NCI-H1417 treated with DMSO at 0.1 percent for 48 hours (cell line): ENCODE data around the gene IDH3A.

Experiments used
- DNase-seq: peaks from one replicate; lab custom pipeline; 2025; lab: John Stamatoyannopoulos, UW

The IDH3A gene

GRCh38 chr15:78204351-78205309 lies 55.5 kb downstream of the IDH3A start:
- DNase-seq, result no peak

DNA sequence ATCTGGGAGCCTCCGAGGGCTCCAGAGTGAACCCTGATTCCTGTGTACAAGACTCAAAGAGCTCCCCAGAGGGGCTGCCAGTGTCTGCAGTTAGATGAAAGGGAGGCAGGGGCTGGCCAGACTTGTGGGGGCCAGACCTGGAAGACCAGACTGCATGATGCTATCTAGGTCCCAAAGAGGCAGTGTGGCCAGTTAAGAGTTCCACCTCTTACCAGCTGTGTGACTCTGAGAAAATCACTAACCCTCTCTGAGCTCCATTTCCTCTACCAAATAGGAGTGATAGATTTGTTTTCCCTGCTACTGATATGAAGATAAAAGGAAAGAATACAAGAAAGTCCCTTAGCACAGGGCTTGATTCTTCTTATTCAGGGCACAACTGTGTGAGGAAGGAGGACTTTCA lies 56.2 kb downstream of the IDH3A start:
- no peak for DNase-seq

DNA sequence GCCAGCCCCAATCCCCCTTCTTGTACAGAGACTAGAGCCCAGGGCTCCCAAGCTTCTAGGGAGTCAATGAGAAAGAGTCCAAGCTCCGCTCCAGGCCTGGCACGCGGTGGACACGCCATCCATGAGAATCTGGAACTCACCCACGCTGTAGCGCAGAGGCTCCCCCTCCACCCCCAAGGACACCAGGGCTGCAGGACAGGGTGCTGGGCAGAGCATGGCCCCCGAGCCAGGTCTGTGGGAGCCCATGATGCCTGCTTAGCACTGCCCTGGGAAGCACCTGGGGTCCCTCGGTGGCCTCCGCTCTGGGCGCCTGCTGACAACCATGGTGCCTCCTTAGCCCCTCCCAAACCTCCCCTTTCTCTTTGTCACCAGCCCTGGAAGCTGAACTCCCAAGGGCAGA lies 56.7 kb downstream of the IDH3A start:
- DNase-seq, result no peak

DNA sequence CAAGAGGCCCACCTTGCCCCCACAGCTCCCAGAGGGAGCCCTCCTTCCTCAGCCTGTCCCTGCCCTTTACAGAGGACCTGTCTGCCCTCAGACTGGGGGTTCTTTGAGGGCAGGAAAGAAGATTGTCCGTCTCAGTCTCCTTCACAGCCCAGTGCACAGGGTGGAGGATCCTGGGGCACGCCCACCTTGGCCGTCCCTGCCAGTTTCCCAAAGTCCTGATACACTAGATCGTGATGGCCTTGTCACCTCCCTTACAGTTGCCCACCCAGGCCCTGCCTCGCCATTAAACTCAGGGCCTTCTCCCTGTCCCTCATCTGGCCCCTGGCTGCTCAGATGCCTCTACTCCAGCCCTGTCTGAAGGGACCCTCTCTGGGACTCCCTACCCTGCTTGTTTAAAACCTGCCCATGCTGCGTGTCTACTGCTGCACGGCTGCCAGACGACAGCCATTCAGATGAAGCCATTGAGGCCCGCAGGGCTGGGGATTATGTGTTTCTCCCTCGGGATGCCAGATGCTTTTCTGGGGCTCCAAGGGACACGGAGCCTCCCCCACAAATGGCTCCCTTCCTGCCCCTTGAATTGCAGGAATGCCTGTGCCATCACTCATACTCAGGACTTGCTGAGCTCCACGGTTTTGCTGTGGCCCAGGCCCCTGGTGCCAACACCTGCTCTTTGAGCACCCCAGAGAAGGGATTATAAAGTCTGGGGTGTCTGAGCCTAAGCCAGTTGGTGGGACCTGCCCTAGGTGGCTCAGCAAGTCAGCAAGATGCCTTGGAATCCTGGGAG lies 57.4 kb downstream of the IDH3A start:
- DNase-seq, result no peak

GRCh38 chr15:78207110-78207458 lies 57.9 kb downstream of the IDH3A start:
- no peak for DNase-seq

GRCh38 chr15:78207641-78208340 lies 58.6 kb downstream of the IDH3A start:
- DNase-seq, result no peak

GRCh38 chr15:78208341-78208844 lies 59.2 kb downstream of the IDH3A start:
- DNase-seq, result no peak

GRCh38 chr15:78208887-78209645 lies 59.9 kb downstream of the IDH3A start:
- no peak for DNase-seq

GRCh38 chr15:78209646-78210348 lies 60.6 kb downstream of the IDH3A start:
- no peak for DNase-seq

DNA sequence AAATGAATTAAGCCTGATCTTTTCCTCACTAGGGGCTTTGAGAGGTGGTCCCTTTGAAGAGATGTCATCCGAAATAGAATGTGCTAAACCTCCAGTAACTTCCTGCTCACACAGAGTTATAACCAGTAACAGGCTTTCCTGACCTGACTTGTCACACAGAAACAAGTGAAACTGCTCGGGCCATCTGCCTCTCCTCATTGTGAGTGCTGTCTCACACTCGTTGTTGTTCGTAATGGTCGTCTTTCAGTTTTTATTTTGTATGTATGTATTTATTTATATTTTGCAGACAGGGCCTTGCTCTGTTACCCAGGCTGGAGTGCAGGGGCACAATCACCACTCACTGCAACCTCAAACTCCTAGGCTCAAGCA lies 61.2 kb downstream of the IDH3A start:
- no peak for DNase-seq

DNA sequence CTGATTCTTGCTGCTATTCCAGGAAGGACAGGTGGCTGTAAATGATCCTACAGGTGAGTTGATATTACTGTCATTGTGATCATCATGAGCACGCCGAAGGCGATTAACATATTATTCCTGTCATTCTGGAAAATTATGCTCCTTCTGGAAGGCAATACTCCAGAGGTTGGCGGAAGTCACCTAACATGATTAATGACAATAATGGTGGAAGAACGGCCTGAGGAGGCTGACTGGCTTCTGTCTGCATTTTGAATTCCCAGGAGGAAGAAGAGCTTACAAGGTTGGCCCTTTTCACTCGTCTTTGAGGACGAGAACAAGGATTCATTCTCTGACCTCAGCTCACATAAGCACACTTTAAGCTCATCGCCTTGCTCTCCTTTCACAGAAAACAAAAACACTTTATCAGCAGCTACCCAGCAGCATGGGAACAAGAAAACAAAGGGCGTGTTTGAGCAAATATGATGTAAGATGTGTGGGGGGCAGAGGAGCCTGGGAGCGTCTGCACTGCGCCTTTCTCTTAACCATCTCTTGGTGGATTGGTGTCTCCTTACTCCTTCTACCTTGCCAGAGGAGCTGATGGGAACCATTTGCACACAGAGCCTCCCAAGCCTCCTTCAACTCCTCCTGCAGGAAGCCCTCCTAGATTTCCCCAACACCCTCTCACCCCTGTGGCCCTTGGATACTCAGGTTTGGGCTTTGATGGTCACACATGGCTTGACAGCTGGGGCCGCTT lies 62.2 kb downstream of the IDH3A start:
- DNase-seq, result peak; percentile 23

GRCh38 chr15:78212008-78212407 lies 62.8 kb downstream of the IDH3A start:
- DNase-seq, result no peak

- DNase-seq, result no peak
These were observed 63.6 kb downstream of the IDH3A start for GRCh38 chr15:78212546-78213424.

DNA sequence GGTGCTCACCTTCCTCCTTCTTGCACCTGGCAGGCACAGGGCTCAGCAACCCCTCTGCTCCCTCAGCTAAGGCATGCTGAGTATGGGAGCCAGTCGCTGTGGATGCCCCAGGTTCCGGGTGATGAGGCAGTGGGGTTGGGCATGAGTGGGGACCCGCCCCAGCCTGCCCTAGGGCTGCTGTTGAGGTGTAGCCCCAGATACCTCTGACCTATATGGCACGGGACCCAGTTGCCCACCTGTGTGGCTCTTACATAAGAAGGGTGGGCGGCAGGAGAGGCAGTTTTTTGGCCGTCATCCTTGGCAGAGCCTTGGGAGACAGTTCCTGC lies 64.2 kb downstream of the IDH3A start:
- no peak for DNase-seq

DNA sequence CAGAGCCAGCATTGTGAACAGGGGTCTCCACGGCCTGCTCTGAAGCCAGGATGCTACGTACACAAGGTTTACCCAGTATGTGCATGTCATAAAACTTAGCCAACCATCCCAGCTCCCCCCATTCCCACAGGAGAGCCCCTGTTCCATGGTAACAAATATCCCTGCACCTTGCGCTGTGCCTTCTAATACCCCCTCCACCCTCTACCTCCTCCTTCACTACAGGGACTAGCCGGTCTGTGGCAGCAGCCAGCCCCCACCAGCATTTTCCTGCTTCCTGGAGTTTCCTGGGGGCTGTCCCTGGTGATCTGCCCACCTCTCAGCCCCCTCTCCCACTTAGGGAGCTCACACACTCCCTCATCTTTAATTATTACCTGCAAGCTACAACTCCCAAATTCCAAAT lies 64.8 kb downstream of the IDH3A start:
- no peak for DNase-seq

DNA sequence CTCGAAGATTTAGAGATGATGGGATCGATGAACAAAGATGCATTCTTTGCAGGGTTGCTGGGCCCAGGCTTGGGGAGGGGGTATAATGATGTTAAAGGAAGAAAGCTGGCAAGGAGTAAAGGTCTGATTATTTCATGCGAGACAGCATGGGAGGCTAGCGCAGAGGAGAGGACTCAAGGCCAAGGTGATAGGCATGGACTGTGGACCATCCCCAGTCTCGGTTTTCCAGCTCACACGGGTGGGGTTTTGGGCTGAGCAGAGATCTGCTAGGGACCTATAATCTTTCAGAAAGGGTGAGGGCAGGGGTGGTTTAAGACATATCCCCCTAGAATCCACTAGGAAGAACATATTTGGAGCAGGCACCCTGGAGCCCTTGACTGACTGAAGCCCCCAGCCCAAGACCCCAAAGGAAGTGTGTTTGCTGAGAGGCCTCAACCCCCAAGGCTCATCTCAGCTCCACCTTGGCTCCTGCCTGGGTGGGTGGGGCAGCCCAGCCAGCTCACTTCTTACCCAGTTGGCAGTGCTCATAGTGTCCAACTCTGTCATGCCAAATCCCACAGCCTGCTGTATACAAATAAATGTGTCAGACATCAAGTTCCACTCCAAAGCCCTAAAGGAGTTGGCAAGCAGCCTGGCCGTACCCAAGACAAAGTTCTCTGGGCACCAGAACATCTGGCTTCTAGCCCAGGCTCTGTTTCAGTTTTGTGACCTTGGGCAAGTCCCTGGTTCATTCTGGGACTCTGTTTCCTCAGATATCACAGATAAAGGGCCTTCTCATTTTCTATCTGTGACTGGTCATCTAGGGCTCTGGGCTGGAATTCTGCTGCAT lies 67.3 kb downstream of the IDH3A start:
- DNase-seq, result no peak

DNA sequence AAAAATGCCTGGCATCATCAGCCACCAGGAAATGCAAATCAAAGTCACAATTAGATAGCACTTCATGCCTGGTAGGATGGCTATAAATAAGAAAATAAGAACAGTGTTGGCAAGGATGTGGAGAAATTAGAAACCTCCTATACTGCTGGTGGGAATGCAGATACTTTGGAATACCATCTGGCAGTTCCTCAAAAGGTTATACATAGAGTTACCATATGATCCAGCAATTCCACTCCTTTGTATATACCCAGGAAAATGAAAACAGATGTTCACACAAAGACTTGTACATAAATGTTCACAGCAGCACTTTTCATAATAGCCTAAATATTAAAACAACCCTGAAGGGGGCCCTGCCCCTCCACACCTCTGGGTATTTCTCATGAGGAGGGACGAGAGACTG lies 71.6 kb downstream of the IDH3A start:
- DNase-seq, result no peak
